Esophagus squamous epithelium (tissue), 4 donors: Measurements from ENCODE around the gene SERPINB3.

Source experiments
- POLR2A ChIP-seq, 4 donors: fragments of 450-650 bp; IDR thresholded peaks; one replicate each; pipeline ENCODE4 v1.6.1; 2017; ENCODE audit warnings: antibody characterized with exemption in 4 of 4, mild to moderate bottlenecking in 4 of 4, moderate library complexity in 3 of 4
- TF ChIP-seq, protein P1 (sequence below), 6 experiments: fragments of 450-650 bp in 4 of 6; fragments of 200-600 bp in 2 of 6; sonication (generic) in 2 of 6; IDR thresholded peaks; one replicate each; pipeline ENCODE4 v1.5.1; 2016 to 2019; ENCODE audit warnings: antibody characterized with exemption in 6 of 6, mild to moderate bottlenecking in 4 of 6, moderate library complexity in 4 of 6

GRCh38 chr18:63700501-63700900 lies 38.8 kb upstream of the SERPINB3 start:
- TF ChIP-seq, protein P1, sequence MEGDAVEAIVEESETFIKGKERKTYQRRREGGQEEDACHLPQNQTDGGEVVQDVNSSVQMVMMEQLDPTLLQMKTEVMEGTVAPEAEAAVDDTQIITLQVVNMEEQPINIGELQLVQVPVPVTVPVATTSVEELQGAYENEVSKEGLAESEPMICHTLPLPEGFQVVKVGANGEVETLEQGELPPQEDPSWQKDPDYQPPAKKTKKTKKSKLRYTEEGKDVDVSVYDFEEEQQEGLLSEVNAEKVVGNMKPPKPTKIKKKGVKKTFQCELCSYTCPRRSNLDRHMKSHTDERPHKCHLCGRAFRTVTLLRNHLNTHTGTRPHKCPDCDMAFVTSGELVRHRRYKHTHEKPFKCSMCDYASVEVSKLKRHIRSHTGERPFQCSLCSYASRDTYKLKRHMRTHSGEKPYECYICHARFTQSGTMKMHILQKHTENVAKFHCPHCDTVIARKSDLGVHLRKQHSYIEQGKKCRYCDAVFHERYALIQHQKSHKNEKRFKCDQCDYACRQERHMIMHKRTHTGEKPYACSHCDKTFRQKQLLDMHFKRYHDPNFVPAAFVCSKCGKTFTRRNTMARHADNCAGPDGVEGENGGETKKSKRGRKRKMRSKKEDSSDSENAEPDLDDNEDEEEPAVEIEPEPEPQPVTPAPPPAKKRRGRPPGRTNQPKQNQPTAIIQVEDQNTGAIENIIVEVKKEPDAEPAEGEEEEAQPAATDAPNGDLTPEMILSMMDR (IDR thresholded peaks at IDR 0.05) = no peak
- TF ChIP-seq POLR2A (IDR thresholded peaks at IDR 0.05) = no peak
